HG03139 (cell line): ENCODE measurements around the gene MUSTN1.

Experiments used
- ATAC-seq: cut with Tn5 transposase; IDR thresholded peaks from one replicate; pipeline ENCODE4 v1.9.1; 2021; ENCODE audit not compliant: unreplicated experiment

The MUSTN1 gene

GRCh38 chr3:52809662-52810377 is 25.0 kb downstream of the MUSTN1 start:
- ATAC-seq = no peak

GRCh38 chr3:52809149-52809548 is 25.7 kb downstream of the MUSTN1 start:
- ATAC-seq = no peak

- ATAC-seq = no peak
These were observed 29.4 kb downstream of the MUSTN1 start for GRCh38 chr3:52805270-52806039.

- ATAC-seq = no peak
These were observed 33.0 kb downstream of the MUSTN1 start for GRCh38 chr3:52801839-52802238.

GRCh38 chr3:52800079-52800478 is 34.7 kb downstream of the MUSTN1 start:
- ATAC-seq = no peak

GRCh38 chr3:52798978-52799476 is 35.8 kb downstream of the MUSTN1 start:
- ATAC-seq = no peak

- ATAC-seq = no peak
These were observed 36.3 kb downstream of the MUSTN1 start for GRCh38 chr3:52798376-52798977.

- no peak for ATAC-seq
These were observed 38.4 kb downstream of the MUSTN1 start for GRCh38 chr3:52796411-52796810.

- ATAC-seq = no peak
These were observed 39.4 kb downstream of the MUSTN1 start for GRCh38 chr3:52795298-52795900.

- ATAC-seq = no peak
These were observed 40.2 kb downstream of the MUSTN1 start, which contains the start of gene ITIH3 for GRCh38 chr3:52794612-52795099. TSS of gene ITIH3 (plus strand) at chr3:52794796. CDS start at chr3:52794804, 8 bp downstream.

- no peak for ATAC-seq
These were observed 40.9 kb downstream of the MUSTN1 start for GRCh38 chr3:52793702-52794611.

GRCh38 chr3:52792961-52793695 is 41.7 kb downstream of the MUSTN1 start:
- ATAC-seq = no peak

- ATAC-seq = no peak
These were observed 42.4 kb downstream of the MUSTN1 start for GRCh38 chr3:52792413-52792812.

- ATAC-seq = no peak
These were observed 42.9 kb downstream of the MUSTN1 start for GRCh38 chr3:52791928-52792327.

GRCh38 chr3:52791366-52791765 is 43.5 kb downstream of the MUSTN1 start:
- no peak for ATAC-seq

- ATAC-seq = no peak
These were observed 44.1 kb downstream of the MUSTN1 start for GRCh38 chr3:52790741-52791140.

- no peak for ATAC-seq
These were observed 44.5 kb downstream of the MUSTN1 start for GRCh38 chr3:52790337-52790736.

- ATAC-seq = no peak
These were observed 45.1 kb downstream of the MUSTN1 start for GRCh38 chr3:52789746-52790040.

- ATAC-seq = no peak
These were observed 45.7 kb downstream of the MUSTN1 start for GRCh38 chr3:52788890-52789745.
